ENCODE measurements around the gene FER1L5. TPM values are rescaled to one million over a fixed set of nuclear protein-coding genes. Genes with fewer than 3 reads are reported as not detected.

Gene FER1L5
- total RNA-seq, 1 donor from 2014 or later = 0.75 TPM

- Mint-ChIP-seq H3K36me3 (peaks cover 31% of the 10 kb centered on the region), H3K27ac (peak overlapping the region; percentile 66), H3K4me3 (no peak overlapping the region), H3K4me1 (ENCODE audit: unreplicated experiment) (peaks cover 23% of the 10 kb centered on the region), H3K9me3 (no peaks in the 10 kb centered on the region), H3K27me3 (no peaks in the 10 kb centered on the region)
- no peak for DNase-seq (ENCODE audit: extremely low spot score, unreplicated experiment)
- TF ChIP-seq CTCF (conservative IDR thresholded peaks at IDR 0.05) = no peak
Measured at GRCh38 chr2:96625571-96626552, 16.7 kb upstream of the FER1L5 start.

GRCh38 chr2:96626553-96626942 lies 16.0 kb upstream of the FER1L5 start:
- H3K9me3 Mint-ChIP-seq = no peaks in the 10 kb centered on the region
- H3K4me3 Mint-ChIP-seq = no peak overlapping the region
- TF ChIP-seq CTCF (conservative IDR thresholded peaks at IDR 0.05) = no peak
- peak overlapping the region; percentile 66 for H3K27ac Mint-ChIP-seq
- DNase-seq (ENCODE audit: extremely low spot score, unreplicated experiment) = no peak
- peaks cover 36% of the 10 kb centered on the region for H3K36me3 Mint-ChIP-seq
- H3K4me1 Mint-ChIP-seq (ENCODE audit: unreplicated experiment) = peaks cover 23% of the 10 kb centered on the region
- H3K27me3 Mint-ChIP-seq = no peaks in the 10 kb centered on the region

GRCh38 chr2:96631804-96632435 lies 10.6 kb upstream of the FER1L5 start:
- Mint-ChIP-seq H3K27ac (no peak overlapping the region), H3K4me3 (no peak overlapping the region), H3K36me3 (peaks cover 30% of the 10 kb centered on the region), H3K4me1 (ENCODE audit: unreplicated experiment) (peaks cover 24% of the 10 kb centered on the region), H3K27me3 (no peaks in the 10 kb centered on the region), H3K9me3 (no peaks in the 10 kb centered on the region)
- DNase-seq (ENCODE audit: extremely low spot score, unreplicated experiment) = no peak
- TF ChIP-seq CTCF (conservative IDR thresholded peaks at IDR 0.05) = no peak

- Mint-ChIP-seq H3K27ac (no peak overlapping the region), H3K4me1 (ENCODE audit: unreplicated experiment) (peaks cover 27% of the 10 kb centered on the region), H3K9me3 (no peaks in the 10 kb centered on the region), H3K4me3 (no peak overlapping the region), H3K27me3 (no peaks in the 10 kb centered on the region), H3K36me3 (peaks cover 27% of the 10 kb centered on the region)
- TF ChIP-seq CTCF (conservative IDR thresholded peaks at IDR 0.05) = no peak
- no peak for DNase-seq (ENCODE audit: extremely low spot score, unreplicated experiment)
Measured at GRCh38 chr2:96633641-96634040, 8.9 kb upstream of the FER1L5 start.

- Mint-ChIP-seq H3K9me3 (no peaks in the 10 kb centered on the region), H3K4me1 (ENCODE audit: unreplicated experiment) (peaks cover 27% of the 10 kb centered on the region), H3K4me3 (peak overlapping the region; percentile 95), H3K27ac (peak overlapping the region; percentile 90), H3K27me3 (no peaks in the 10 kb centered on the region), H3K36me3 (peaks cover 7% of the 10 kb centered on the region)
- DNase-seq (ENCODE audit: extremely low spot score, unreplicated experiment) = no peak
- no peak for TF ChIP-seq CTCF (conservative IDR thresholded peaks at IDR 0.05)
Measured at GRCh38 chr2:96636551-96637171, 5.9 kb upstream of the FER1L5 start.

Data from type B pancreatic cell (in vitro differentiated cells).